Fibroblast of peridontal ligament (primary cell): ENCODE measurements around the gene CHRDL1.

Source experiments
- DNase-seq: peaks from one replicate; pipeline ENCODE4 v3.0.0-alpha.2; 2010; ENCODE audit errors: extremely low read depth

Gene CHRDL1

DNA sequence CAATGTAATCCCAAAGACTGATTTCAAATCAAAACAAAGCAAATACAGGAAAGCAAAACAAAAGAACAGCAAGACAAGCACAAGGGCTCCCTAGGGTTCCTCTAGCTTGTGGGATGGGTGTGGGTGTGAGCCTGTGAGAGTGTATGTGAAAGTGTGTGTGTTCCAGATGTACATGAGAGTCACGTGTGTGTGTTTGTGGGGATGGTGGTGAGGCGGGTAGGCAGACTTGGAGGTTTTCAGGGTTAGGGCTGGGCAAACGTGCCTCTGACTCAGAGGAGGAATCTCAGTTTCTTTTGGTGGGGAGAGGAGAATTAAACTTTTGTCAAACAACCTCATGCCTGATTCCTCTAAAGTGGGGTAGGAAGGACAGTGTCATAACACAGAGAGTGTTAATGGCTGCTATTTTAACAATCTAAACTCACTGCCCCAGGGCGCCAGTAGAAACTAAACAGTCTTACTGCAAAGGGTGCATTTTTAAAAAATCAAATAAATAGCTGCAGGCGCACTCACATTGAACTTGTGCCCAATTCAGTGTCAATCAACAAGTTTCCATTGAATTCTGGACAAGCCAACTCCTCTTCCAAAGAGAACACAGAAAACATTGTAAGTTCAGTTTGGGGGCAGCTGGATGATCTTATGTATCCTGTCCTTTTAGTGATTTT, 51.8 kb downstream of the CHRDL1 start:
- DNase-seq: peak; percentile 31

DNA sequence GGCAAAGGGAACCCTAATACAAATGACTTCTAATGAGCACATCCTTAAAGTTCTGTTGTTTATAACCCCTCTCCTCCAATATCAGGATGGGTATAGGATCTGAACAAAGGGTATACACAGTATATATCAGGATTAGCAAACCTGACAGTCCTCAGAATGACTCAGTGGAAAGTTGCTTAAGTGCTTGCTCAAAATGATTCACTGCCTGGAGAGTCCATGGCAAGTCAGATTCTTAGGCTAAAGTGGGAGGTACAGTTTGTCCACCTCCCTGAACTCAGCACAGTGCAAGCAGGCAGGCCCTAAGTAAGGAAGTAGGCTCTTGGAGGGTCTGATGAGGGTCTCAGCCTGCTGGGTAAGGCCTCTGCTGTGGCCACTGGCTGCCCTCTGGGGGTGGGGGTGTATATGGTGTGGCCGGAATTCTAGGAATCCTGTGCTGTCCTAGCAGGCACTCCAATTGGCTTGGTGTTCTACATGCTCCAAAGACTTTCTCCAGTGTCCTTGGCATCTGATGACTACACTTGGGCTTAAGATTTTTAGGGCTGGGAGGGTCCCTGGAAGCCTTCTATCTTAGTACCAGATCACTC, 54.3 kb downstream of the CHRDL1 start:
- peak; percentile 58 for DNase-seq

DNA sequence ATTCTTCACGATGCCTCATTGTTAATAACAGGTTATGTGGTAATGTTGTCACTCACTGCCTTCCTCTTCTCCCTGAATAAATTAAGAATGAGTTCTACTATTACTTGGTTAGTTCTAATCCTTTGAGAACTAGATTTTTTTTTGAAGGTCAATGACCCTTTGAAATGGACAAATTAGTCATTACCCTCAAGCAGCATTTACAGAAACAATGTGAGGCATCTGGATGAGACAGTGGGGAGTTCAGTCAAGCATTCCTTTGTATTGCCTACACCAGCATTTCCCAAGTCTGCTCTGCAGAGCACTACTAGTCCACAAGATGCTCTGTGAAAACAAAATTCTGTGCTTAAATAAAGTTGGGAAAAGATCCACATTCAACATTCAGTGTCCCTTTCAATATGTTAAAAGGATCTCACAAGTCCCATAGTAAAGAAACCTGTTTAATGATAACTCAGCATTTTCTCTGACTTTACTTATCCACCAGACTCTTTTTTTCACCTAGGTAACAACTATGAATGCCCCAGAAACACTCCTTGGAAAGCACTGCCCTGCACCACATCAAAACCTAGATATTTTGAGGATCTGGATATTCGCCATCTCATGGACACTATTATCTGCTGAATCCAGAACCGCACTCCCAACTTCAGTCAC, 60.6 kb downstream of the CHRDL1 start:
- peak; percentile 73 for DNase-seq

DNA sequence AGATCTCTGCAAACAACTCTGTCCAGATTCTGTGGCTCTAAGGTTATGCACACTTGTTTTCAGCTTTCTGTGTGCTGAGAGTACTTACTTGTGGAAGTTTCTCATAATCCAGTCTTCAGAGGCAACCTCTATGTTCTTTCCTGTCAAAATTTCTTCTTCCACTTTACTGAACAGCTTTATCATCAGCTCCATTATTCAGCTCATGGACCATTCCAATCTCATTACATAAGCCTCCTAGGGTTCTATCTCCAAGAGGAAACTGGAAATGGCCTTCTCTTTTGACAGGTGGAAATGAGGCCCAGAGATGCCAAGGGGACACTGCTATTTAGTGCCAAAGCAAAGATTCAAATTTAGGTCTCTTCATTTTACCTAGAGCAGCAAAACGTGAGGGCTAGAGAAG, 61.3 kb downstream of the CHRDL1 start:
- DNase-seq: no peak

DNA sequence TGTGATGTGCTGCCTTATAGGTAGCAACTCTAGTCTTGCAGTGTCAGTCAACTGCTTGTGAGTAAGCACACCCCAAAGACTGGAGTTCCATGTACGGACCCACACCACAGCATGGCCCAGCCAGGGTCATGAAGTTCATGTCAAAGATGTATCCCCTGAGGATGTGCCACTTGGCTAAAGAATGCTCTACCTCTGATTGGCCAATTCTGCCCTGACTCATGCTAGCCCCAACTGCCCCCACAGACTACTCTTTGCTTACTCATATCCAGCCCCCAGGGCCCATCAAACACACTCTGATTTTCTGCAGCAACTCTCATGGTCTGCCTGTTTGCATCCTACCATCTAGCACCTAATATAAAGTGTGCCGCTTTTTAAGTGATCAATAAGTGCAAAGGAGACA, 62.5 kb downstream of the CHRDL1 start:
- no peak for DNase-seq

DNA sequence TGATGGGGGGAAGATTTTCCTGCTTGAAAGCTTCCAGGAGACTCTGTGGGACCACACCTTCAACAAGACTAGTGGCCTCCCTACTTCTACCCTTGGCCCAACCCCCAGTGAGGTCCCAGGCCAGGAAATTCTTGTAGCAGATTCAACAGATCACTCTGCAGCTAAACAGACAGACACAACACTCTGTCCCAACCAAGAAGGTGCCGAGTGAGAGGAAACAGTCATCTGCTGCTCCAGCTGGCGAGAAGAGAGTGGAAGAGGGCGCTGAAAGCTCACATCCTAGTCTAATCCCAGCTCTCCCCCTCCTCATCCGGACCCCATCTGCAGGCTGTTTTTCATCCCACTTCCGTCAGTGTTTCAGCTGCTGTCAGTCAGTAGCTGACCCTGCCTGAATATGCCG, 63.4 kb downstream of the CHRDL1 start:
- no peak for DNase-seq

DNA sequence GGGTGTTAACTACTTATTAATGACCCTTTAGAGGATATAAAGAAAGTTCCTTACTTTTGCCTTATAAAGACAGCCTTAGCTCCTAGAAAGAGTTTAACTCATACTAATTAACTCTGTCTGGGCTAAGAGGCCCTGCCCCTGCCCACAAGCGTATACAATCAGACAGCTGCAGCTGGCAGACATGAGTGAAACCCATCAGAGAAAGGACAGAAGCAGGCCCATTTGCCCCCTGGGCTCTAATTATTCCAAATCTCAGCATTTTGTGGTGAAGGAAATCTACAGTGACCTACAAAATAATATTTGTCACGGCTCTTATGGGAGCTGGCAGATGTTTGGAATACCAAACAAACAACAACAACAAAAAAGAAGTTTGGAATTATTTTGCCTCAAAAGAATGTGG, 71.8 kb downstream of the CHRDL1 start:
- DNase-seq: no peak

DNA sequence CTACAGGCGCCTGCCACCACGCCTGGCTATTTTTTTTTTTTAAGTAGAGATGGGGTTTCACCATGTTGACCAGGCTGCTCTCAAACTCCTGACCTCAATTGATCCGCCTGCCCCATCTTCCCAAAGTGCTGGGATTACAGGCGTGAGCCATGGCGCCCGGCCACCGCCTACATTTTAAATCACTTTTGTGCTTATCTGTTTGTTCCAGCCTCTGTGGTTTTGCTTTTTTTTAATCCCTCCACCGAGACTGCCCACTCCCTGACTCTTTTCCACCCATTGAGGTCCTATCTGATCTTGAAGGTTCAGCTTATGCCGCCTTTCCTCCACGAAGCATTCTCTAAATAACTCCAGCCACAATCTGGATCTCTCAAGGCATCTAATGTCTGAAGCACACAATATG, 73.5 kb downstream of the CHRDL1 start:
- no peak for DNase-seq

DNA sequence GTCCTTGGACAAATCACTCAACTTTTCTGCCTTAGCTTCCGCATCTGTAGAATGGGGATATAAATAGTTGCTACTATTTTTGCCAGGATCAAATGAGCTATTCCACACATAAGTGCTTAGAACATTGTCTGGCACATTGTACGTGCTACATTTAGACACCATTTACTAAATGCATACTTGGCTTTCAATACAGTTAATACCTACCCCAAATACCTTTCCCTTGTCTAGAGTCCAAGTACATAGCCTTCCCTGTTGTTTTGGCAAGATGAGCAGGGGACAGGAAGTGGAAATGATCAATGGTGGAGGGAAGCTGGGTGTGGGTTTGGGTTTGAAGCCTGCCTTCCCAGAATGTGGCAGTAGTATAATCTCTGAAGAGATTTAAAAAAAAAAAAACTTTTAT, 82.0 kb downstream of the CHRDL1 start:
- DNase-seq: no peak

DNA sequence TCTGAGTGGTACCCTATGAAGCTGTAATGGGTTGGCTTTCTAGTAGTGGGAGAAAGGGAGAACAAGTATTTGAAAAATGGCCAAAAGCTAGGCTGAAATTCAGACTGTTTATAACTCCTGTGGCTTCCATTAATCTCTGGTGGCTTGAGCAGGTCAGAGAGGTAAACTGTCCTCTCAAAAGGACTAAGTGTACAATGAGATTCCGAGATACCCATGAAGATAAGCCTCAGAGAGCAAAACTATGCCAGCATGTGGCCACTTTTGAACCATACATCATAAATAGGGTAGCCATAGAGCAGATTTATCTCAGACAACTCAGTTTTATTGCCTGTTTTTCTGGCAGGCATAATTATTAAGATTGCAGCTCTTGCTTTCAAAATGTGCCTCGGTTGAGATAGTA, 89.2 kb downstream of the CHRDL1 start:
- no peak for DNase-seq

DNA sequence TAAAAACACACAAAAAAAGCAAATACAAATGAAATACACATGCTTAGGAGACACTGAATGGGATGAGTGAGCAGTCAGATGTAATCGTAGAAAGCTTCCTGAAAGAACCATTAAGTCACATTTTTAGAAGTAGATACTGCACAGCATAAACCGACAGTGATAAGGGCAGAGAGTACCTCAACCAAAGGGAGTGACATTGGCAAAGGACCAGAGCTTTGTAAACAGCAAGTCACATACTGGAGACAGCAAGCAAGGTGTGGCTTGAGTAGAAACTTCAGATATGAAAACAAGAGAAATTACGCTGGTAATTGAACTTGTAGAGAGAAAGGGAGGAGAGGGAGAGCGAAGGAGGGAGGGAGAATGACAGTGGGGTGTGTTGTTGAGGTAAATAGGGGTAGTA, 92.0 kb downstream of the CHRDL1 start:
- DNase-seq: no peak

DNA sequence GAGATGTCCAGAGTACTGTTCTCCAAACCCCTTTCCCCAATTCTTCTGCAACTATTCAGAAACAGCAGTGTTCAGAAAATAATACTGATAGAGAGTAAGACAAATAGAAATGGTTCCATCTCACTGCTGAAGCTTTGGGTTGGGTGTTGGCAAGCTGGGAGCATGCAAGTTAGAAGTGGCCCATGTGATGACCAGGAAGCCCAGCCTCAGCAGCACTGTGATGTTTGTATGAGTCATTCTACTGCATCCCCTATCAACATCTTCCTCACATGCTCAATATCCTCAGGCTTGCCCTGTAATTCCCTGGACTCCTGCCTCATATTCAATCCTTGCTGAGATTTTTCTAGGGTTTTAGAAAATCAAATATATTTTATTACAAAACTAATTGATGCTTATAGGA, 96.5 kb downstream of the CHRDL1 start:
- DNase-seq: peak; percentile 4

DNA sequence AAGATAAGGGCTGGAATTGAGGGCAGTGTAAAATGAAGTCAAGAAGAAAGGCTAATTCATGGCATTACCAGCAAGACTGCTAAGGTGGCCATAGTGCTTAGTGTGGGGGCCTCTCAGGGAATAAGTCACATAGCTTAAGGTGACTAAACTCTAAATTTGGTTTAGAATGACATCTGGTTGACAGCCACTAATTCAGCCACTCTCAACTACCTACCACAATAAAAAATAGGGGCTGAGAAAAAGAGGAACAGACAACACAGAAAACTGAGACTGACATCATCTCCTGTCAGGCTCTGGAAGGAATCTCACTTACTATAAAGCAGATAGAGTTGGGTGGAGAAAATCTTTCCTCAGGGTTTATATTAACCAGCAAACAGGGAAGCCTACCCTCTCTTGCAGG, 96.9 kb downstream of the CHRDL1 start:
- DNase-seq: no peak

DNA sequence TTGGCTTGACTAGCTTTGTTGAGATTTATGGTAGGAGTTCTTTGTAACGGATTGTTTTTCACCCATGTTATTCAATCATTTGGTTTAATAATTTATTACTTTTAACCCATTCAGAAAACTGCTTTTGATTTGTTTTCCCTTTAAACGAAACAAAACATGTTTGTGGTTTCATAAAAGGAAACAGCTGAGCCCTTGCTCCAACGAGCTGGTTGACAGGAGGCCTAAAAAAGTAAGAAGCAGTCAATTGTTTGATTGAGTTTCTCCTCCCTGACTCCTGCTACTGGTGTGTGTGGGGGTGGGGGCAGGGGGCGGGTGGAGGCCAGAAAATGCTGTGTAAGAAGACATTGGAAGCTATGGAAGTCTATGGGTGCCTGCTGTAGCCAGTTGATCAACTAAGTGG, 102.8 kb downstream of the CHRDL1 start:
- DNase-seq: no peak

DNA sequence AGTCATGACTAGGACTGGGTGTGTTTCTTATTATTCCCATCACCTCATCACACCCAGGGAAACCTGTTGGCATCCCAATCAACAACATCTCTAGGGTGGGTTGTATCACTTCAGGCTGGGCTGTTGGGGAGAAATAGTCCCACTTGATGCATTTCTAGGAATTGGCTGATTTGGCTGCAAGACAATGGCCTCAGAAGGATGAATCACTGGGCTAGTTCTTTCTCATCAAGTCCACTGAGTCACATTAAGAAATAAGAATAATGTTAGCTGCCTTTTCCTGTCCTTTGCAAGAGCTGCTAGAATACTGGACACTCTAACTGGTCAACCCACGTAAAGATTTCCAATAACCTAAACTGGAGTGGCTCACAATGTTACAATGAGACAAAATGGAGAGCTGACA, 104.2 kb downstream of the CHRDL1 start:
- DNase-seq: no peak

DNA sequence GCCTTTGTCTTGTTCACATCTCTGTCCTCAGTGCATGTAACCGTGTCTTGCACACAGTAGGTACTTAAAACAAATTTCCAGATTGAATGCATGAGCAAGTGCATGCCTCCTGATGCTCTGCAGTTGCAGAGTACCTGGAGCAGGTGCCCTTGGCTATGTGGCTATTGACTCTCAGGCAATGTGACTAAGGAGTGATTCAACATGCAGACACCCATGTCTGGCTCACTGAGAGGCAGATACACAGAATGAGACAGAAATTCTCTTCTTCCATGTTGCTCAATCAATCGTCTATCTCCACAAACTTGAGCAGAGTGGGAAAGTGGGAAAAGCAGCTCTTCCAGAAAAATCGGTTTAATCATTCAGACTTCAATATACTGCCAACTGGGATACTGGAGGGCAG, 111.0 kb downstream of the CHRDL1 start:
- no peak for DNase-seq

DNA sequence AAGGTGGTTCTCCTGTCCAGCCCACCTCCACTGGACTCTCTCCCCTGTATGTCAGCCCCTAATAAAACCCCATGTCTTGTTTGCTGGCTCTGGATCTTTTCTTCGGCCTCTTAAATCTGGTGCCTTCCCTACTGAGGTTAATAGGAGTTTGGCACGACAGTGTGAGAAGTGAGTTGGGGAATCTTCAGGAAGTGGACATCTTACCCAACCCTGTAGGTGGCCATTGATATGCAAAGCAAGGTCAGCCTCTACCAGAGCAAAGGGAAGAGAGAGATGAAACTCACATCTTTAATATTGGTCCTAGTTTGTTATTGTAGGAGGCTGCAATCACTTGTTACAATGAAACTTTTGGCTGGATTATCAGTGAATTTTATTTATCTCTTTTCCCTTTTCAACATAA, 111.7 kb downstream of the CHRDL1 start:
- DNase-seq: no peak

DNA sequence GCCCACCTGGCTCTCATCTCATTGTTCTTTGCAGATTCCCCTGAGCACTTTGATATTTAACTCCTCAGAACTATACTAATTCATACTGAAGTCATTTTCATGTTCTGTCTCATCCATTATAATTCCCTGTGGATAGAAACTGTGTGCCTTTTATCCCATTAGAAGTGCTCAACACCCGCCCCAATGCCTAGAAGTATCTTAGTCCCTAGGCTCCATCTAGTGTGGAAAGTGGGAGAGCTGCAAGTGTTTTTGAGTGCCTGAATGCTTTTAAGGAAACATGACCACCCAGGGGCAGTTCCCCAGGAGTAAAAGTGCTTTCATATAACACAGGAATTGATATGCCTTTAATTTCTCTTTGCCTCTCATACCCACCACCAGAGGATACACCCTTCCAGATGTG, 117.0 kb downstream of the CHRDL1 start:
- no peak for DNase-seq

DNA sequence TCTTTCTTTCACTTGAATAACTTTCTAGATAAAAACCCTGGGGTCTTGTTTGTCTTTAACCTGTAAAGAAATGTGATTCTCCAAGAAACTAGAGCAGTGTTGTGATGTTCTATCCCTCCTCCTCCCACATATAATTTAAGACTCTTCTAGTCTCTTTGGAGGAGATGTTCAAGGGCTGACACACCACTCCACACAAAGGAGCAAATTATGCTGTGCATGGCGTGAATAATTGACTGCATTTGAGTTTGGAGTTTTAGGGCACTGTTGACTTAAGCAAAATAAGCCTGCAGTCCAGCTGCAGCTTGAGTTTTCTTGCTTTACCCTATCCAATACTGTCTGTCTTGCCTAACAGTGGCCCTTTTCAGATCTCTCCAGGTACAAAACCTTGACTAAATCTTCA, 119.7 kb downstream of the CHRDL1 start:
- no peak for DNase-seq

DNA sequence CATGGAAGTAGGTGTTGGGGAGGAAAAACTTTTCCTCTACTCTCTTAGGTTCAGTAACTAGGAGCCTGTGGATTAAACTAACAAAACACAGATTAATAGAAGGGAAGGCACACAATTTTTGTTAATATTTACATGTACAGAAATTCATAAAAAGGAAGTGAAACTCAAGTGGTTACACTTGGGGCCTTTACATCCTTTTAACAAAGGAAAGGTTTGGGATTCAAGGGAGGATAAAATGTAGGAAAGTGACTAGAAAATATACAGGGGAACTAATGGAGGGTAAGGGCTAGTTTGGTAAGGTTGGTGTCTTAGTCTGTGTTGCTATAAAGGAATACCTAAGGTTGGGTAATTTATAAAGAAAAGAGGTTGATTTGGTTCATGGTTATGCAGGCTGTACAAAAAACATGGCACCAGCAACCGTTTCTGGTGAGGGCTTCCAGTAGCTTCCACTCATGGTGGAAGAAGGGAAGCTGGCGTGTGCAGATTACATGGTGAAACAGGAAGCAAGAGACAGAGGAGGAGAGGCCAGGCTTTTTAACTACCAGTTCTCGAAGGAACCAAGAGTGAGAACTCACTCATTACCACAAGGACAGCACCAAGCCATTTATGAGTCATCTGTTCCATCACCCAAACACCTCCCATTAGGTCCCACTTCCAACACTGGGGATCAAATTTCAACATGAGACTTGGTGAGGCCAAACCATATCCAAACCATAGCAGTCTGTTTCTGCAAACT, 124.4 kb downstream of the CHRDL1 start:
- DNase-seq: no peak

DNA sequence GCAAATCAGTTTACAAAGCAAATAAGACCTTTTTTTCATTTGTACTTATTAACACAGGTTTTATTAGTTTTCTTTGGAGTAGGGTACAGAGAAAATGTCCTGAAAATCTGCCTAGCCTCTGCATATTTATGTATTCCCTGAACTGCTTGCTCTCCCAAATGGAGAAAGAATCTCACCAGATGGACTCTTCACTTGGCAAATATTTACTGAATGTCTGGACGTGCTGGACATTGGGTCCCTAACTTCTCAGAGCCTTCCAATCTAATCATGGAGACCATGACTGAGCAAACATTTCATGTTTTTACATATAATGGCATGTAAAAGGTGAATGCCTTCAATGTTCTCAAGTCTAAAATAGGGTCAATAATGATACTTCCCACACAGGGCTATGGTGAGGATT, 126.0 kb downstream of the CHRDL1 start:
- DNase-seq: no peak

DNA sequence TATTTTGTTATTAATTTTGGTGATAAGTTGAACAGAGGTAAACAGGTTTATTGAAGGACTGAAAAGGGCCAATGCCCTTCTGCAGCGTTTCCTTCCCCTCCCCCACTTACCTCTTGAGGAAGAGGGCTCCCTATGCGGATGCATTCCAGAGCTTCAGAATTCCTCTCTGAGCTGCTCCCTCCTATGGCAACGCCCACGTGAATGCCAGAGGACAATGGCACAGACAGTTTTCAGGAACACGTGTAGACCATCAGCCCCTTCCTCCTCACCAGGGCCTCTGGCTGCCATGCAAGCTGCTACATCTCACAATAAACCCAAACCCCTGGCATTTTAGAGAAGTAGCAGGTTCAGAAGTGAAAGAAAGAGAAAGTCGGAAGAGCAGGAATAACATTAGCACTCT, 127.9 kb downstream of the CHRDL1 start:
- DNase-seq: no peak
